ENCODE data around the gene TNRC18.
"Not testable (repeated sequence)": the region's sequence is repeated elsewhere in the genome, so short reads cannot be mapped to it uniquely, and the experiment has no call there.

TNRC18 gene

DNA sequence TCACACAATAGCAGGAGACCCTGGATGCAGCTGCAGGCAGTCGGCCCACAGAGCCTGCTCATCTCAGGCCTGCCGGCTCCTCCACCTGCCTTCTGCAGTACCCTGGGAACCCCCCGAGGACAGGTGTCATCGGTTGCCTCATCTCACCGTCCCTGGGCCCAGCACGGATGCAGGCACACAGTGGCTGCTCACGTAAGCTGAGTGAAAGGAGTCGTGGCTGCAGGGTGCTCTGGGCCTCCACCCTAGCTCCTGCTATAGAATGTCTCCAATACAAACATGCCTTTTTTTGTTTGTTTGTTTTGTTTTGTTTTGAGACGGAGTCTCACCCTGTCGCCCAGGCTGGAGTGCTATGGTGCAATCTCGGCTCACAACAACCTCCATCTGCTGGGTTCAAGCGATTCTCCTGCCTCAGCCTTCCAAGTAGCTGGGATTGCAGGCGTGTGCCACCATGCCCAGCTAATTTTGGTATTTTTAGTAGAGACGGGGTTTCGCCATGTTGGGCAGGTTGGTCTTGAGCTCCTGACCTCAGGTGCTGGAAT is 163.0 kb downstream of the TNRC18 start:
- not testable (repeated sequence) for DNase-seq

All from right forelimb (tissue), 1 donor.